Osteocyte (in vitro differentiated cells): ENCODE data around the gene CLEC2A. TPM values are rescaled to one million over a fixed set of nuclear protein-coding genes. Genes with fewer than 3 reads are reported as not detected.

Source experiments
- DNase-seq: peaks from one replicate; pipeline ENCODE4 v3.0.0; 2021; ENCODE audit warnings: mixed read lengths; ENCODE audit not compliant: unreplicated experiment; ENCODE audit errors: extremely low spot score
- H3K27ac Mint-ChIP-seq: one replicate; pipeline ENCODE4 v1.8.0; 2021; ENCODE audit warnings: mild to moderate bottlenecking, mixed read lengths; ENCODE audit not compliant: unreplicated experiment
- H3K27me3 Mint-ChIP-seq: one replicate; pipeline ENCODE4 v1.8.0; 2021; ENCODE audit warnings: mixed read lengths; ENCODE audit not compliant: unreplicated experiment
- H3K36me3 Mint-ChIP-seq: one replicate; pipeline ENCODE4 v1.8.0; 2021; ENCODE audit warnings: mixed read lengths; ENCODE audit not compliant: unreplicated experiment
- H3K4me1 Mint-ChIP-seq: one replicate; pipeline ENCODE4 v1.8.0; 2021; ENCODE audit warnings: mixed read lengths; ENCODE audit not compliant: unreplicated experiment
- H3K4me3 Mint-ChIP-seq: one replicate; pipeline ENCODE4 v1.8.0; 2021; ENCODE audit warnings: mild to moderate bottlenecking, moderate library complexity, mixed read lengths; ENCODE audit not compliant: unreplicated experiment
- H3K9me3 Mint-ChIP-seq: one replicate; pipeline ENCODE4 v1.8.0; 2021; ENCODE audit warnings: mixed read lengths; ENCODE audit not compliant: unreplicated experiment
- total RNA-seq: library from RNA; stranded (reverse); gene quantifications from 2 replicates; pipeline ENCODE4 v1.2.1, GENCODE V29; 2021
- TF ChIP-seq, protein P1 (sequence below): fragments of 200-600 bp; sonication (generic); IDR thresholded peaks from 2 replicates; pipeline ENCODE4 v1.5.0; 2021; ENCODE audit warnings: antibody characterized with exemption, mild to moderate bottlenecking, moderate library complexity

Gene CLEC2A
- total RNA-seq, 1 donor from 2014 or later = not detected

DNA sequence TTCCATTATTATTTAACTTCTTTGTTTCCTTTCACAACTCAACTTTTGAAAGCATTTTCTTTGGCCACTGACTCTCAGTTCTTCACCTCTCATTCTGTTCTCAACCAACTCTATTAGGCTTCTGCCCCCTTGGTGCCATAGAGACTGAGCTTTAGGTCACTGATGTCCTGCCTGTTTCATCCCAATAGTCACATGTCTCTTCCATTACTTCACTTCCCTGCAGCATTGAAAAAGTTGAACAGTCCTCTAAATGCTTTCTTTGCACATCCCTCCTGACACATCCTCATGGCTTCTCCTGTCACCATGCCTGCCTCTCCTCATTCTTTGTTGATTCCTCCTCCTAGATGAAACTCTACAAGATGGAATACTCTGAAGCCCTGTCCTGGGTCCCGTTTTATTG lies 41.8 kb upstream of the CLEC2A start:
- Mint-ChIP-seq H3K9me3 (peaks cover 4% of the 10 kb centered on the region), H3K4me1 (no peaks in the 10 kb centered on the region)
- TF ChIP-seq, protein P1, sequence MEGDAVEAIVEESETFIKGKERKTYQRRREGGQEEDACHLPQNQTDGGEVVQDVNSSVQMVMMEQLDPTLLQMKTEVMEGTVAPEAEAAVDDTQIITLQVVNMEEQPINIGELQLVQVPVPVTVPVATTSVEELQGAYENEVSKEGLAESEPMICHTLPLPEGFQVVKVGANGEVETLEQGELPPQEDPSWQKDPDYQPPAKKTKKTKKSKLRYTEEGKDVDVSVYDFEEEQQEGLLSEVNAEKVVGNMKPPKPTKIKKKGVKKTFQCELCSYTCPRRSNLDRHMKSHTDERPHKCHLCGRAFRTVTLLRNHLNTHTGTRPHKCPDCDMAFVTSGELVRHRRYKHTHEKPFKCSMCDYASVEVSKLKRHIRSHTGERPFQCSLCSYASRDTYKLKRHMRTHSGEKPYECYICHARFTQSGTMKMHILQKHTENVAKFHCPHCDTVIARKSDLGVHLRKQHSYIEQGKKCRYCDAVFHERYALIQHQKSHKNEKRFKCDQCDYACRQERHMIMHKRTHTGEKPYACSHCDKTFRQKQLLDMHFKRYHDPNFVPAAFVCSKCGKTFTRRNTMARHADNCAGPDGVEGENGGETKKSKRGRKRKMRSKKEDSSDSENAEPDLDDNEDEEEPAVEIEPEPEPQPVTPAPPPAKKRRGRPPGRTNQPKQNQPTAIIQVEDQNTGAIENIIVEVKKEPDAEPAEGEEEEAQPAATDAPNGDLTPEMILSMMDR = no peak

DNA sequence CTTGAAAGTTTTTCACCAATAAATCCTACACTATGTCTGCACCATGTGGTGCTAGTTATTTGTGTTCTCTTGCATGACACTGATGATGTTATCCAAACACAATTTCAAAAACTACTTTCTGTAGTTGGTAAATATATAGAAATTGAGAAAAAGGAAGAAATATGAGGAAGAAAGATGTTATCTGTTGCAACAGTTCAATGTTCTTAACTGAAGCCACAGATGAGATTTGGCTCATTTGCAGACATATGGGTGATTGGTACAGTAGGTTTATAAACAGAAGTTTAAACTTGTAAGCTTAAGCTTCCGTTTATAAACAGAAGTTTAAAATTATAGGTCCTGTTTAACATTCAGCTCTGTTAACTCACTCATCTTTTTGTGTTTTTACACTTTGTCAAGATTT lies 39.0 kb upstream of the CLEC2A start, which contains the start of gene CLEC12A:
Gene CLEC12A (plus strand): TSS at position 229 of the 400 bp plus-strand sequence. CDS start 188 bp downstream, outside the sequence.
- H3K27ac Mint-ChIP-seq = no peak within 1 kb of the TSS
- H3K27me3 Mint-ChIP-seq = peaks cover 18% of the 10 kb centered on the region
- H3K36me3 Mint-ChIP-seq = no peaks in the 10 kb centered on the region
- TF ChIP-seq, protein P1 = no peak
- H3K4me1 Mint-ChIP-seq = no peaks in the 10 kb centered on the region
- H3K4me3 Mint-ChIP-seq = no peak within 1 kb of the TSS
- no peak for DNase-seq
- H3K9me3 Mint-ChIP-seq = peaks cover 4% of the 10 kb centered on the region

More for the DNA sequence above, 41.8 kb upstream of the CLEC2A start:
- H3K27me3 Mint-ChIP-seq = peaks cover 18% of the 10 kb centered on the region
- no peak overlapping the region for H3K4me3 Mint-ChIP-seq
- H3K27ac Mint-ChIP-seq = no peak overlapping the region
- DNase-seq = no peak
- no peaks in the 10 kb centered on the region for H3K36me3 Mint-ChIP-seq

DNA sequence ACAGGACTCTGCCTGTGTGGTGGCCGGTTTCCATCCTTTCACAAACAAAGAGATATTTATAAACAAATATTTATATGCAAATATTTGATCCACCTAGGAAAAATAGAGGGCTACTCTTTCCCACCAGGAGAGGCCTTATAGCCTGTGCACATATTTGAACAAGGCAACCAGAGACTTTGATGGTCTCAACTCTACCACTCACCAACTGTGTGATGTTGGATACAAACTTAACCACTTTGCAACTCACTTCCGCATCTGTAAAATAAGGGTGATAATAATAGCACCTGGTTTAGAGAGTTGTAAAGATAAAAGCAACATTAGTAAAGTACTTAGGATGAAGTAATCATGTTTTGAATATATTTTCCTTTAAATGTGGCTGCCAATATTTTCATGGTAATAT lies 37.5 kb upstream of the CLEC2A start:
- no peaks in the 10 kb centered on the region for H3K36me3 Mint-ChIP-seq
- DNase-seq = no peak
- no peak overlapping the region for H3K27ac Mint-ChIP-seq
- H3K4me1 Mint-ChIP-seq = no peaks in the 10 kb centered on the region
- H3K4me3 Mint-ChIP-seq = no peak overlapping the region
- TF ChIP-seq, protein P1 = no peak
- peaks cover 14% of the 10 kb centered on the region for H3K27me3 Mint-ChIP-seq
- no peaks in the 10 kb centered on the region for H3K9me3 Mint-ChIP-seq

DNA sequence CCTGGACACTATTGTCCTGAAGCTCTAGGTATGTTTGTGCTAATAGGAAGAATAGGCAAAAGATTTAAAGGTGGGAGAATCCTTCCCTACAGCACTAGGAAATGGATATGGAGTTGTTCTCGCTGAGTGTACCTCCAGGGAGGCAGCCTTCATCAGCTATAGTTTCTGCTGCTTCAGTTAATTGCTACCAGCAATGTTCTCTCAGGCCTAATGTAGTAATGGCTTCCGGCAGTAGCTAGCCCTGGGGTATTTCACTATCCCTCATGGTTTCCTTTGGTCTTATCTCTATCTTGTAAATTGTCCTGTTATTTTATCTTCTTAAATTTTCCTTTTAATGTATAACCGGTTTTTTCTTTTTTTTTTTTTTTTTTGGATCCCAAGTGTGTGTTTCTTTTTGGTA lies 29.7 kb upstream of the CLEC2A start:
- no peaks in the 10 kb centered on the region for H3K9me3 Mint-ChIP-seq
- no peak overlapping the region for H3K4me3 Mint-ChIP-seq
- TF ChIP-seq, protein P1 = no peak
- H3K27ac Mint-ChIP-seq = no peak overlapping the region
- H3K27me3 Mint-ChIP-seq = no peaks in the 10 kb centered on the region
- no peaks in the 10 kb centered on the region for H3K36me3 Mint-ChIP-seq
- H3K4me1 Mint-ChIP-seq = no peaks in the 10 kb centered on the region
- no peak for DNase-seq

DNA sequence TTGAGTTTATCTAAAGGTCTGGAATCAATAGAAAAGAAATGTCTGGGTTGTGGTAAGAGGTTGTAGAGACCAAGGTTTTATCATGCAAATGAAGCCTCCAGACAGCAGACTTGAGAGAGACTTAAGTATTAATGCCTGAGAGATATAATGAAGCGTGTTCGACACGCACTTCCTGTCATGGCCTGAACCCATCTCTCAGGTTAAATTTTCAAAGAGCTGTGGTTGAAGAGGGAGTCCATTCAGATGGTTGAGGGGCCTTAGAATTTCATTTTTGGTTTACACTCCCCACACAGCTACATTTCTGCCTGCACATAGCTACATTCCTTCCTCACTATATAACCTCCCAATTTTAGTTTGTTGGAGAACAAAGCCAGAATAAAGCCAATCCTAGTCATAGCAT lies 28.9 kb upstream of the CLEC2A start:
- TF ChIP-seq, protein P1 = no peak
- Mint-ChIP-seq H3K27ac (no peak overlapping the region), H3K36me3 (no peaks in the 10 kb centered on the region), H3K4me3 (no peak overlapping the region), H3K4me1 (no peaks in the 10 kb centered on the region), H3K9me3 (no peaks in the 10 kb centered on the region), H3K27me3 (no peaks in the 10 kb centered on the region)
- no peak for DNase-seq
